Measurements from ENCODE around the gene LNP1. TPM values are rescaled to one million over a fixed set of nuclear protein-coding genes. Genes with fewer than 3 reads are reported as not detected.

Gene LNP1
- total and polyA plus RNA-seq, 2 of the 8 experiments (the other 6 are each of a cell fraction or from before 2014, with no cell fraction given): 6.6 to 8.7 TPM

GRCh38 chr3:100458814-100459213 is 57.5 kb downstream of the LNP1 start:
- H3K79me1 ChIP-seq (ENCODE audit: low read depth, low read length): no peaks in the 10 kb centered on the region
- H2BK5ac ChIP-seq (ENCODE audit: low read depth, low read length): no peak overlapping the region
- H4K20me1 ChIP-seq (replicated peaks in 1 of 2; ENCODE audit: control insufficient read depth in 1 of 2, insufficient read depth in 2 of 2, low read length in 2 of 2): no peaks in the 10 kb centered on the region
- no peak for TF ChIP-seq BCL11A (IDR thresholded peaks at IDR 0.05; ENCODE audit: low read depth in 2 of 2, low read length in 2 of 2)
- no peak for TF ChIP-seq POU5F1 (IDR thresholded peaks at IDR 0.05; ENCODE audit: low read depth, low read length)
- no peak for TF ChIP-seq ASH2L (IDR thresholded peaks at IDR 0.05; ENCODE audit: low read length)
- no peak for TF ChIP-seq SRF (IDR thresholded peaks at IDR 0.05; ENCODE audit: low read depth, low read length)
- TF ChIP-seq ATF3 (IDR thresholded peaks at IDR 0.05; ENCODE audit: insufficient read depth, low read depth, low read length): no peak
- TF ChIP-seq EGR1 (IDR thresholded peaks at IDR 0.05; ENCODE audit: borderline replicate concordance, low read depth, low read length): no peak
- TF ChIP-seq RNF2 (IDR thresholded peaks at IDR 0.05; ENCODE audit: borderline replicate concordance, low read depth, low read length, missing control alignments, poor library complexity, severe bottlenecking): no peak
- TF ChIP-seq POLR2AphosphoS5 (IDR thresholded peaks at IDR 0.05; ENCODE audit: low read depth, low read length): no peak
- no peak for TF ChIP-seq TAF1 (IDR thresholded peaks at IDR 0.05; ENCODE audit: low read depth, low read length)
- TF ChIP-seq SP1 (IDR thresholded peaks at IDR 0.05; ENCODE audit: low read depth, low read length): no peak
- TF ChIP-seq PHF8 (conservative IDR thresholded peaks at IDR 0.05; ENCODE audit: low read depth, low read length): no peak
- H4K8ac ChIP-seq (ENCODE audit: extremely low read depth, insufficient read depth, low read length): no peak overlapping the region
- no peak overlapping the region for H3K27ac ChIP-seq (ENCODE audit: low read depth, low read length)
- no peak overlapping the region for H3K14ac ChIP-seq (ENCODE audit: insufficient read length)
- H3K9me3 ChIP-seq (ENCODE audit: insufficient read depth in 2 of 2, low read depth in 1 of 2, low read length in 1 of 2): peaks cover 0 to 2% of the 10 kb centered on the region in 2 experiments; a peak in 1 of 4 replicates
- H2AK5ac ChIP-seq (ENCODE audit: low read depth, low read length): no peak overlapping the region
- no peak overlapping the region for H4K5ac ChIP-seq (ENCODE audit: insufficient read length, low read depth, low read length)
- no peaks in the 10 kb centered on the region for H3K27me3 ChIP-seq (replicated peaks in 1 of 4; ENCODE audit: control insufficient read depth in 3 of 4, extremely low read depth in 1 of 4, insufficient read depth in 3 of 4, low read length in 3 of 4)
- H3K4me2 ChIP-seq (ENCODE audit: insufficient read depth in 1 of 2, low read depth in 2 of 2, low read length in 2 of 2): no peak overlapping the region
- H2BK15ac ChIP-seq (ENCODE audit: low read length): no peak overlapping the region
- no peaks in the 10 kb centered on the region for H3K4me1 ChIP-seq (replicated peaks in 1 of 4; ENCODE audit: control insufficient read depth in 3 of 4, insufficient read depth in 4 of 4, low read length in 3 of 4)
- CTCF ChIA-PET (ENCODE audit: partially characterized antibody): interaction anchor here (1.3 to 15.5 kb wide), 3 partner anchors 11 to 146 kb away, joined by 3 to 229 read pairs (median 4); no protein-coding TSS in a partner anchor
- DNase-seq (ENCODE audit: low read depth in 1 of 2, low spot score in 2 of 2) (no peak), FAIRE-seq (no peak)
- no peak overlapping the region for H3K56ac ChIP-seq (replicated peaks; ENCODE audit: insufficient read length, low read depth, low read length)
- H4K91ac ChIP-seq (replicated peaks; ENCODE audit: insufficient read length, low read length): no peak overlapping the region
- H3K23me2 ChIP-seq (ENCODE audit: low read depth, low read length): no peaks in the 10 kb centered on the region
- H3K18ac ChIP-seq (ENCODE audit: extremely low read depth, low read length): no peak overlapping the region
- POLR2A ChIA-PET (ENCODE audit: partially characterized antibody): no interaction called here
- H3K23ac ChIP-seq (ENCODE audit: insufficient read length): no peak overlapping the region
- no peak overlapping the region for H3K9ac ChIP-seq (replicated peaks in 1 of 4; ENCODE audit: extremely low read depth in 1 of 4, low read depth in 3 of 4, low read length in 3 of 4)
- H3K36me3 ChIP-seq (ENCODE audit: control insufficient read depth in 2 of 4, insufficient read depth in 4 of 4, low read length in 3 of 4): no peaks in the 10 kb centered on the region; a peak in 2 of 8 replicates
- 90% methylated on average over 1 of the region's 1 CpG; no CpG with 5 or more reads in 1 of the 2 experiments for WGBS, 2 experiments (ENCODE audit: extremely low coverage in 1 of 2, insufficient coverage in 1 of 2, insufficient read length in 1 of 2, insufficient replicate concordance in 2 of 2, low coverage in 1 of 2, low lambda C conversion rate in 2 of 2, missing lambda C conversion rate in 1 of 2)
- no peaks in the 10 kb centered on the region for H3K79me2 ChIP-seq (ENCODE audit: control insufficient read depth in 1 of 2, insufficient read depth in 2 of 2, low read length in 2 of 2)
- no peak overlapping the region for H2BK12ac ChIP-seq (ENCODE audit: low read depth, low read length)
- no peak overlapping the region for H2BK120ac ChIP-seq (replicated peaks; ENCODE audit: low read depth, low read length)
- no peak overlapping the region for H2AFZ ChIP-seq (ENCODE audit: low read length)
- H2BK20ac ChIP-seq (ENCODE audit: low read length): no peak overlapping the region
- no peak overlapping the region for H3K4ac ChIP-seq (replicated peaks; ENCODE audit: insufficient read length, low read depth, low read length)
- no peak overlapping the region for H3K4me3 ChIP-seq (ENCODE audit: extremely low read depth in 1 of 4, insufficient read depth in 2 of 4, low read depth in 3 of 4, low read length in 4 of 4)
